HG02610 (cell line): ENCODE measurements around the gene TUT1.
A peak's percentile ranks its signal among the peaks of the same experiment; 100 is the strongest.
"Not testable (repeated sequence)": the region's sequence is repeated elsewhere in the genome, so short reads cannot be mapped to it uniquely, and the experiment has no call there.

Source experiments
- ATAC-seq: cut with Tn5 transposase; IDR thresholded peaks from one replicate; pipeline ENCODE4 v1.9.1; 2021; ENCODE audit warnings: mild to moderate bottlenecking, moderate library complexity; ENCODE audit not compliant: unreplicated experiment

TUT1 gene

DNA sequence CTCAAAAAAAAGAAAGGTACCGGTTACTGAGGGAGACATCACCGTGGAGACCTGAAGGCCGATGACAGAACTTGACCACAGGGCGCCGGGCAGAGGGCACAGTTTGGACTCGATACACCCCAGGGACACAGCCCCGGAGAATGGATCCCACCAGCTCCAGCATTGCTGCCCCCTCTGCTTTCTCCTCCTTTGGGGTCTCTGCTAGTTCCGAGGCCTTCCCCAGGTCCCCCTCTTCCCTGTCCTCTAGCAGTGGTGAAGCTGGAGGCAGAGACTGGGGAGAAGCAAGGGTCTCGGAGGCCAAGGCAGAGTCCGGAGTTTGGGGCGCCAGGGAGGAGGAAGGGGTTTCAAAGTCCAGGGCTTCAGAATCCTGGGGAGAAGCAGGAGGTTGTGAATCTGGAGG is 12.8 kb downstream of the TUT1 start:
- ATAC-seq: no peak

DNA sequence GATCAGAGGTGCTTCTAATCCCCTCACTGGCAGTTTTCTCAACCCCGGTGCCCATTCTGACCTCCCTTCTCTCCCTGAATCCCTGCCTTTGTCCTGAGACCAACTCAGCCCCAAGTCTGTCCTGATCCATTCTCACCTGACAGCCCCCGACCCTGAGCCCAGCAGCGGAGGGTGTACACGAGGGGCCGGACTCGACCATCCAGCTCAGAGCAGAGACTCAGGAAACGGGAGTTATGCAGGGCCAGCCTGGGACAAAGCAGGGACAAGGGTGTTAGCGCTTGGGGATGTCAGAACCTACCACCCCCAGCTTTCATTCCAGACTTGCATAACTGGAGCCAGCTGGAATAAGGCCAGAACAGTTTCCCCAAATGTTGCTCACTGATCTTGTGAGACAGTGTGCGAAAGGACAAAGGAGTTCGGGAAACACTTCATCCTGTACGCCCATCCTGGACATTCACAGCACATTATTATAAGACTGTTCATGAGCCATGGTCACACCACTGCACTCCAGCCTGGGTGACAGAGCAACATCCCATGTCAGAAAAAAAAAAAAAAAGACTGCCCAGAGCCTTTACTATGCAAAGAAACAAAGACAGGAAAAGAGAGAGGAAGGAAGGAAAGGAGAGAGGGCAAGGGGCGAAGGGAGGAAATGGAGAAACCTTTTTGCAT is 14.1 kb downstream of the TUT1 start:
- no peak for ATAC-seq

DNA sequence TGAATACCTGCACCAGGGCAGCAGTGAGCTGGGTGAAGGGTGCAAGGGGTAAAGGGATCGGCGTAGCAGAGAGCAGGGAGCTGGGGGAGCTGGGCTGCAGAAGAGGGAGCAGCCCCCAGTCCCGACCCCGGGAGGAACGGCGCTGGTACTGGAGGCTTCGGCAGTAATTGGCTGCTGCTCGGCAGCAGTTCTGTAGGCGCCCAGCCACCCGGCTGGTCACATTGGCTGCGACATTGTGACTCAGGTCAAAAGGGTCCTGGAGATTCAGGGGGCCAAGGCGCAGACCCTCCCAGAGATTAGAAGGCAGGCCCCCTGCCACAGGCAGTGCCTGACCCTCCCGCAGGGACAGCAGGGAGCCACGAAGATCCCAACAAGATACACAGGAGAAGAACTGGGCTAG is 15.5 kb downstream of the TUT1 start:
- ATAC-seq: no peak

DNA sequence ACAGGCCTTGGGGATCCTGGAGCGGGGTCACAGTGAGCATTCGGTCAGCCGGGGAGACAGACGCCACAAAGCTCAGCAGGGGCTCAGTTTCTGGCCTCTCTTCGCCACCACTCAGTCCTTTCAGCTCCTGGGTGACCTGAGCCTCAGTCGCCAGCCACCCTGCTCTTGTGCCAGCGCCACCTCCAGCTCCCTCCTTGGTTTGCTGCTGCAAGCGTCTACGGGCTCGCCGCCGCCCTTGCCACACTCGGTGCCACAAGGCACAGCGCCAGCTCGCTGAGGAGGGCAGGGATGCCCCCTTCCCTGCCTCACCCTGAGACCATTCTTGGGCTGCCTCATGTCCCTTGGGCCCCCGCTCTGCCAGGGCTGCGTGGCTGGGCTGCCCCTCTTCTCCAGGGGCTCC is 16.2 kb downstream of the TUT1 start:
- ATAC-seq: no peak

DNA sequence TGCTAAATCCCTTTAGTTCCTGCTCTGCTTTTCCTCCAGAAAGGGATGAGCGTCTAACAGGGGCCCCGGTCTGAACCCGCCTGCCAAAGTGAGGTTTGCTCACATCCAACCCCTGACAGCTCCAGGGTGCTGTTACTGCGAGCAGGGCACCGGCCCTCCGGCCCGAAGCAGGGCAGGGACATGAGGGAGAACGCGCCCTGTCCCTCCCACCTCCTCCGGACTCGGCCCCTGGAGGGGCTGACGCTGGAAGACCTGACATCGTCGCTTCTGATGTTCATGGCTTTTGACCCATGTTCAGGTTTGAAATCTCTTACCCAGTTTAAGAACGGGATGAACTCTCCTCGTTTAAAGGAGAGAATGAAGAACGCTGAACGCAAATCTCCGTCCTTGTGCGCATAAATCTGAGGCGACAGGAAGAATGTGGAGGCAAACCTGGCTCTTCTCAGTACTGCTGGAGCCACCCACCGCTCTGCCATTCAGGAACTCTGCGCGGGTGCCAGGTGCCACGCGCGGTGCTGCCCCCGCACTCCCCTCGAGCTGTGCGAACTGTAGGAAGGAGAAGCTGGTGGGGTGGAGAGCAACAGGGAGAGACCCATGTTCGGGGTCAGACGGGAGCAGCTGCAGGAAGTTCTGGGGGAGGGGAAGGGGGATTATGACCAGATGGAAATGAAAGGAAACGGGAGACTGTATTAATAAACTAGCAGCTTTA is 16.8 kb downstream of the TUT1 start:
- ATAC-seq: peak; percentile 3

DNA sequence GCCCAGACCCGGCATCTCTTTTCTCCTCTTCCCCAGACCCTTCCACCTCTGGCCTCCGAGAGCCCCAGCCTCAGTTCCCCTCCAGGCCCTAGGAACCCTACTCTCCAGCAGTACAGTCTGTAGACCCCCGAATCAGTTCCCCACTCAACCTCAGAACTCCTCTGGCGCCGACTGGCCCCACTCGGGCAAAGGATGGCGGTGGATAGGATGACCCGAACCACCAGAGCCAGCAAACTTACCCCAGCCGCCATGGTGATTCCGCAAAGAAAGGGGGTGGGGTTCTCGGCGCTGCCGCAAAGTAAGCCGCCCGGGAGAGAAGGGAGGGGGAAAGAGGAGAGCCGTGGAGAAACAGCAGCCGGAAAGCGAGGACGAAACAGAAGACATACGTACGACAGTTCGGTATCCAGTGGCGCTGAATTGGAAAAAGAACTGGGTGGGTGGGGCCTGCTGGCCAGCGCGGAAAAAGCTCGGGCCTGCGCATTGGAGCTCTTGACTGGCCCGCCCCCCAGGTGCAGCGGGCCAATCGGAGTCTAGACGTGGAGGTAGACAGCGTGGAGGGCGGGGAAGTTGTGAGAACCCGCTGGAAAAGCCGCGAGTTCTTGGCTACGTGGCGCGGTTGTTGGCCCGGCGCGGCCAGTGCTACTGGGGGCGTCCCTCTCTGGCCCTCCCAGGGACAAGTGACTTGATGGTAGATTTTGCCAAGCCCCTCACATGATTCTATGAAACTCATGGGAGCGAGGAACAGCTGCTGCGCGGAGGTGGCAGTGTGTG is 17.5 kb downstream of the TUT1 start, which contains the start of gene EEF1G:
Gene EEF1G (minus strand): TSS at position 300 of the 771 bp plus-strand sequence. CDS start 49 bp downstream, at position 251.
- peak; percentile 84 for ATAC-seq

DNA sequence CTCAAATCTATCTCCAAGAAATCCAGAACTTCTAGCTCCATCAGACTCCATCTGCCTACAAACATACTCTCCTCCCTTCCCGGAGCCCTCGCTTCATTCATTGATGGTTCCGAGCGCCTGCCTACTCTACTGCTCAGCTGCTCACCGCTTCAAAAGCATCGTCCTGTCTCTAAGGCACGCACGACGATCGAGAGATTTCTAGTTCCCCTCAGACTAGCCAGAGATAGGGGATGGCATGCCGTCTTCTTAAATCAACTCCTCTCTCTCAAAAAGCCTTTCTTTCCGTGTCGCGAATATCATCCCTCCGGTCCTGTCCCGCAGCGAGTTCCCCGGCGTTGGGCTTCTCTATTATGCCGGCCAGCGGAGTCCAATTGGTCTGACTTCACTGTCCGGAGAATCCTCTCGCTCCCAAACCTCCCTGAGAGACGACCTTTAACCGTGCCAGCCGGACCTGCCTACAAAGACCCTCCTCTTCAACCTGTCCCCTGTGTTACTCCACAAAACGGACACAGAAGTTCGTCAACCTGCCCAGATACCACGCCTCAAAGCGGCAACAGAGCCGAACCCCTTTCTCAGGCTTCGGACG is 18.2 kb downstream of the TUT1 start:
- no peak for ATAC-seq

DNA sequence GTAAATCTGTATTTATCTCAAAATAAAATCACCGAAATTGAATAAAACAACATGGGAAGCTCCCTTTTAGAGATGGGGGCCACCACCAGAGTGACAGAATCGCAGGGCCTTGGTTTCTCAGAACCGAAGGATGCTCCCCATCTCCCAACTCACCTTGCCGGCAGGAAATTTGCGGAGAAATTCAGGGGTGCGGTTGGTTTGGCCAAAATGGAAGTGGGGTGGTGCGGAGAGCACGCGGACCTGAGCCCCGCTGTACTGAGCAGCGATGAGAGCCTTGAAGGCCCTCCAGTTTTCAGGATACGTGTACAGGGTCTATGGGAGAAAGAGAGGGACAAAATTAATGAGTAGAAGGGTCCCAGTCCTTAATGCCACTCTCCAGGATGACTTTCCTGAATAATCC is 18.9 kb downstream of the TUT1 start:
- no peak for ATAC-seq

DNA sequence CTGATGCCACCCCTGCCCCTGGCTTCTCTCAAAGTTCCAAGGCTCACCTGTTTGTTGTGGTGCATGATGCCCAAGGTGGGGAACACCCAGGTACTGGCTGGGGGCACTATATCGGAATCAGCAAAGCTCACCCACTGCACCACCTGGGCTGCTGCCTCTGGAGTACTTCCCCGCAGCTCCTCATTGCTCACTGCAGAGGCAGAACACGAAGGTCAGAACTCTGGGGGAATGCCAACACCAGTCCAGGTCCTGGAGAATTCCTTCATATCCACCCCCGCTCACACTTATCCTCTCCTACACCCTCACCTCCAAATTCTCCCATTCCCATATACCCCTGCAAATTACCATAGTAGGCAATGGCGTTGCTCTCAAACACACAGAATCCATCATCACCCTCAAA is 19.8 kb downstream of the TUT1 start:
- not testable (repeated sequence) for ATAC-seq

DNA sequence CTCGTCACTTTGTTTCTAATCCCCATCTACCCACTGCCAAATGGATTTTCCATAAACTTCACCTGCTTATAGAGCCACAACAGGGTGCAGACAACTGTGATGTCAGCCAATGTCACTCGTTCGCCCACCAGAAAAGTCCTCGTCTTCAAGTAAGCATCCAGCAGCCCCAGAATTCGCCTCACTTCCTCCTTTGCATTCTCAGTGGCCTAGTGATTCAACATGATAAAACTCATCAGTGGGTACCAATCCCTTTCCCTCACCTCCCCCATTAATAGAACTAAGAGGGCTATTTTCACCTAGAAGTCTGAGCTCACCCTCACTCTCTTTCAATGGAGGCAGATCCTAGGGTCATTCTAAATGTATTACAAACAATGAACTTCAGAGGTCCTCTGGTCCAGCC is 20.4 kb downstream of the TUT1 start:
- ATAC-seq: not testable (repeated sequence)

DNA sequence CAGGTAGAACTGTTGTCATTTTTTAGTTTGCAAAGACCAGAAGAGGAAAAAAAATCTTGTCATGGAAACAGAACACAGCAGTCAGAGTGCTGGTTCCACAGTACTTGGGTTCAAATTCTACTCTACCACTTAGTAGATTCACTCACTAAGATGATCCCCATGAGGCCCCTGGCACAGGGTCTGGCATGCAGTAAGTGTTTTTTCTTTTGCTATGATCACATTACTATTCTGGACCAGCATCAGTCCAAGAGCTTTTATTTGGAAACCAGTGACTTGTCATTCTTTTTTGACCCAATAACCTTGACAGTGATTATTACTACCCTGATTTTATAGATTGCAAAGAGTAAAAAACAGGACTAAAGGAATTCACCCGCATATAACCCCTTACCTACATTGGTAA is 21.7 kb downstream of the TUT1 start:
- ATAC-seq: no peak

DNA sequence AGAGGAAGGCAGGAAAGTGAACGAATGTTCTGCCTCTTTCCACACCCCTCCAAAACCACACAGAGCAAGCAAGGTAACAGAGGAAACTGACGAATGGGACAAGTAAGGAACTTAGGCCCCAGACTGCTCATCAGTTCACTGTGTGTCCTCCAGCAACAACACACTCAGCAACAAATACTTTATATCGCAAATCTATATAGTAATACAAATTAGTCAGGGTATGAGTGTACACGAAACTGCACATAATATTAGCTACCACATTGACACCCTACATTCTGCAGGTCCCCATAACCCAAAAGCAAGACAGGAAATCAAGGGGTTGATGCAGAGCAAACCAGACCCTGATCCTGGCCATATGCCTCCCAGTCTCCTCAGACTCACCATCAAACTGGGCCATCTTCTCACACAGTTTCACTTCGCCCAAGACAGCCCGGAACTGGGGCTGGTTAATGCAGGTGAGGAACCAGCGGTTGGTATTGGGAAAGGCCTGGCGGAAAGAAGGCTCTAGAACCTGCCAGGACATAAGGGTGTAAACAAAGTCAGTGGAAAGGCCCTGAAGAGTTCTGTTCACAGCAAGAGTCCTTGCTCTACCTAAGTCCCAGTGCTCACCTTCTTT is 24.2 kb downstream of the TUT1 start:
- ATAC-seq: no peak

DNA sequence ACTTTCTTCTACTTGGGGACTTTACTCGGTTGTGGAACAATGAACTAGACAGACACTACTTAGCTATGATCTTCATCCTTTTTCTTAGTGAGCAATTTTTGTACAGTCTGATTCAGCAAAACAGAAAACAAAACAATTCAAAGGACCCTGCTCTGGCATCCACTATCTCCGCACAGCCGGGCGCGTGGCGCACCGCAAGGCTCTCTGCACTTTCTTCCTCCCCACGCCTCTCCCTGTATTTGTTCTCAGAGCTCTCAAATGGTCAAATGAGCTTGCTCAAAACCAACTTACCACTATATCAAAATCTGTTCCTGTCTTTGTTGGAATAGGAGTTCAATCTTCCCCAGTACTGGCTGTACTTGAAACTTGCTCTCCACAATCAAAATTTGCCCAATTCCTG is 25.1 kb downstream of the TUT1 start:
- no peak for ATAC-seq

DNA sequence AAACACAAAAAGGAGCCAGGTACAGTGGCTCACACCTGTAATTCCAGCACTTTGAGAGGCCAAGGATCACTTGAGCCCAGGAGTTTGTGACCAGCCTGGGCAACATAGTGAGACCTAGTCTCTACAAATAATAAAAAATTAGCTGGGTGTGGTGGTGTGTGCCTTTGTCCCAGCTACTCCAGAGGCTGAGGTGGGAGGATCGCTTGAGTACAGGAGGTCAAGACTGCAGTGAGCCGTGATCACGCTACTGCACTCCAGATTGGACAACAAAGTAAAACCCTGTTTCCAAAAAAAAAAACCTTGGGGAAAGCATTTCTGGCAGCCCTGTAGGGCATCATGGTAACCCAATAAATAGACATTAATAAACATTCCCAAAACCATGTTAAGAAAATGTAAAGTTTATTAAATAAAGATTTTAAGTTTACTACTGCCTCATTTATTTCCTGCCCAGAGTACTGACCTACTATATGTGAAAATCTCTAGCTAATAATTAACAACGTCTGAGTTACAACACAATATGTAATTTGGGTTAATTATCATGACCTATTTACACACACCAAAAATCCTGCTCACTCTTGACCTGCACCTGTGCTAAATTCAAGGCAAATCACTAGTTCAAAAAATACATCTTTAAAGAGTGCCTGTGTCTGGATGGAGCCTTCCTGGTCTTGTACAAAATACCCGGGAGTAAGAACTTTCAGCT is 26.1 kb downstream of the TUT1 start:
- ATAC-seq: no peak

DNA sequence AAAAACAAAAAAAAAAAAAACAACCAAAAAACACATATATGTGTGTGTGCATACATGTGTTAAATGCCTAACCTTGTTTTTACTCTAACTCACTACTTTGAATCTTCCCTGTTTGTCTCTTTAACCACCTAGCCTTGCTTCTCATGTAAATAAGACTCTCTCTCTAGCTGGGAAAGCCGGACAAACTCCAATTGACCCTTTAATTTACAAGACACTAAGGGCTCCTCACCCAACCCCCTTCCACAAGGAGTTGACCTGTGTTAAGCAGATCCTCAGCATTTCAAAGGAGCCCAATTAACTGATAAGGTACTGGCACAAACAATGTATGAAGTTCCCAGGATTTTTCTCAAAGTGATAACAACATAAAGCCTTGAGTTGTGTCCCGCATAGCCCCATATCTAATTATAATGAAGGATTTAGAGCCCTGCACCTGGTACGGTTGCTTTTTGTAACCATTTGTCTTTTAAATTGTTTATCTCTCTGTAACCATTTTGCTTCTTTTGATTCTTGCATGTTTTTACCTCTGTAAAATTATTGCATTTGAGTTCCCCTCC is 29.6 kb downstream of the TUT1 start:
- not testable (repeated sequence) for ATAC-seq

DNA sequence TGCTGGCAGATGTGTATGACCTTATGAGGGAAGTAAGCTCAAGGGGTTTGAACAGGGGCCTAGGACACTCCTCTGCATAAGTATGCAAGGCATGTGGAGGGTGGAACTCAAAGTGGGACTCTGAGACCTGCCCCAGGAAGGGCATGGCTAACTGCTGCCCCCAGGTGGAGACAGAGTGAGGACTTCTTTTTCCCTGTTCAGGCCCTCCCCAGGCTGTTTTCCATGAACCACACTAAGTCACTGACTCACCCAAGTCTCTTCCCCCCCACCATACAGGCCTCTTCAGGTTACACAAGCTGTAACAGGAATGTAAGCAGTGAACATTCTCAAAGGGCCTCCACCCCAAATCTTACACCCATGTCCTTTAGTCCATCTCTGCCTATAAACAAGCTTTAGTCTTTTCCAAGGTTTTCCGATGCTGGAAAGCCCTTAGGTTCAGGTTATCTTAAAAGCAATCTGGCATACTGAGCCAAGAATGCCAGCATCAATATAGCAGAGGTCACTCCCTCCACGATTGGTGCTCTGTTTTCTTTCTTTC is 30.7 kb downstream of the TUT1 start:
- no peak for ATAC-seq

DNA sequence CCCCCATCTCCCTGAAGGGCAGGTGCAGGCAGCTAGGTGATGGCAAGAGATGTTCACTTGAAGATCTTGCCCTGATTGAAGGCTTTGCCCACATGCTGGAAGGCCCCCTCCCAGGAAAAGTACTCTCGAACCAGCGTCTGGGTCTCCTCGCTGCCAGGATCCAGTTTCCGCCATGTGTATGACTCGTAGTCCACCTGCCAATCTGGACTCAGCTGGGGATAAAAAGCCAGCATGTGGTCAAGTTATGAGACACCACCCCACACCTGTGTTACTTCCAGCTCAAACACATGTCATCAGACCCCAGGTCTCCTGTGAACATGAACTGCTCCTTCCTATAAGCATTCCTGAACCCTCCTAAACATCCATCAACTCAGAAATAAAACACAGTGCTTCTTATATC is 31.7 kb downstream of the TUT1 start:
- not testable (repeated sequence) for ATAC-seq

DNA sequence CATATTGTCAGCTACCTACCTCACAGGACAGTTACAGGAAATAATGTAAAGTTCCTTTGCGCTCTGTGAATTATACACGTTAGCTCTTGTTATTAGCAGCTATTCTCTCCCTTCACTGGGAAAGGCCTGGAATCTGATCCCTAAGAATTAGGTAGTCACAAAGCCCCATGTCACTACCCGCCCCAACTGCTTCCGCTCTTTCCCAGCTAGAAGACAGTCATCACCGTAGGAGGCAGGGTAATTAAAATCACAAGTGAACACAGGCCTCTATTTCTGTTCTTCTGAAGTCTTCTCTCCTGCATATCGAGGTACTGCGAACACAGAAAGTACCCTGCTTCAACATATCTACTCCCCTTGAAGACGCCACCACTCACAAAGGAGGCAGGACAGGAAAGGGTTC is 32.1 kb downstream of the TUT1 start:
- no peak for ATAC-seq

DNA sequence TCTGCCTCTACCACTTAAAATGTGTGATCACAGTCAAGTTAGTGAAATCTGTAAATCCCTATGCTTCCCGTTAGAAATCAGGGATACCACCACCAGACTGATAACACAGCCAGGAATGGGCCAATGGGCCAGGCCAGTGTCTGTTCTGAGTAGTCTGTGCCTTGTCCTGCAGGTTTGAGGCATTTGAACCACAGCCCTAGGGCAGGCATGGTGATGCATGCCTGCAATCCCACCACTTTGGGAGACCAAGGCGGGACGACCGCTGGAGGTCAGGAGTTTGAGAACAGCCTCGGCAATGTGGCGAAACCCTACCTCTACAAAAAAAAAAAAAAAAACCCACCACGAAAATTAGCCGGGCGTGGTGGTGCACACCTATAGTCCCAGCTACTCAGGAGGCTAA is 32.7 kb downstream of the TUT1 start:
- no peak for ATAC-seq
